Measurements from ENCODE around the gene ZNHIT3. TPM values are rescaled to one million over a fixed set of nuclear protein-coding genes. Genes with fewer than 3 reads are reported as not detected.

ZNHIT3 gene
- polyA plus RNA-seq, 3 donors: 60.9 to 73.1 (median 70.2) TPM

GRCh38 chr17:36533935-36534839 is 47.7 kb downstream of the ZNHIT3 start:
- peak in 10 of 11 donors; percentile 17 to 51 (median 38) for DNase-seq (ENCODE audit: extremely low read depth in 1 of 11, low read depth in 9 of 11, low spot score in 4 of 11)

GRCh38 chr17:36534840-36535668 is 48.6 kb downstream of the ZNHIT3 start, which contains the start of the genes MYO19 and PIGW:
TSS of gene MYO19 (minus strand) at chr17:36534868. CDS start at chr17:36532538, 2,330 bp downstream.
TSS of gene PIGW (plus strand) at chr17:36534987. CDS start at chr17:36537102, 2,115 bp downstream.
- peak in 10 of 11 donors; percentile 72 to 86 (median 80) for DNase-seq (ENCODE audit: extremely low read depth in 1 of 11, low read depth in 9 of 11, low spot score in 4 of 11)

- DNase-seq (ENCODE audit: extremely low read depth in 1 of 11, low read depth in 9 of 11, low spot score in 4 of 11): no peak
Measured at GRCh38 chr17:36535669-36536081, 49.2 kb downstream of the ZNHIT3 start.

- DNase-seq (ENCODE audit: extremely low read depth in 1 of 11, low read depth in 9 of 11, low spot score in 4 of 11): no peak
Measured at GRCh38 chr17:36540696-36541095, 54.2 kb downstream of the ZNHIT3 start.

- no peak for DNase-seq (ENCODE audit: extremely low read depth in 1 of 11, low read depth in 9 of 11, low spot score in 4 of 11)
Measured at GRCh38 chr17:36542755-36543154, 56.3 kb downstream of the ZNHIT3 start.

- DNase-seq (ENCODE audit: extremely low read depth in 1 of 11, low read depth in 9 of 11, low spot score in 4 of 11): peak in 7 of 11 donors; percentile 27 to 34 (median 31)
Measured at GRCh38 chr17:36544044-36544306, 57.5 kb downstream of the ZNHIT3 start.

GRCh38 chr17:36544307-36545076 is 58.0 kb downstream of the ZNHIT3 start, which contains the start of gene GGNBP2:
TSS of gene GGNBP2 (plus strand) at chr17:36544919. CDS start at chr17:36545725, 806 bp downstream.
- DNase-seq (ENCODE audit: extremely low read depth in 1 of 11, low read depth in 9 of 11, low spot score in 4 of 11): peak in 10 of 11 donors; percentile 78 to 93 (median 90)

GRCh38 chr17:36545077-36545464 is 58.6 kb downstream of the ZNHIT3 start:
- no peak for DNase-seq (ENCODE audit: extremely low read depth in 1 of 11, low read depth in 9 of 11, low spot score in 4 of 11)

Other genes with a start within 250 kb of the ZNHIT3 start
- gene TBC1D3I, start 222.1 kb upstream of the ZNHIT3 start, polyA plus RNA-seq (ENCODE audit: insufficient read length in 3 of 3): 1 to 10 TPM in 1 of 3 donors, under 1 TPM in 1, not detected in 1; 0.92 to 3.3 TPM
- gene TBC1D3G, start 162.8 kb upstream of the ZNHIT3 start, polyA plus RNA-seq (ENCODE audit: insufficient read length in 3 of 3): not detected
- gene TBC1D3H, start 98.2 kb upstream of the ZNHIT3 start, polyA plus RNA-seq (ENCODE audit: insufficient read length in 3 of 3): 1 to 10 TPM in 1 of 3 donors, not detected in 2; 3.3 TPM
- gene MYO19, start 48.2 kb downstream of the ZNHIT3 start, polyA plus RNA-seq (ENCODE audit: insufficient read length in 3 of 3): 10 to 100 TPM; 42.1 to 62.8 (median 45.5) TPM
- gene PIGW, start 48.3 kb downstream of the ZNHIT3 start, polyA plus RNA-seq (ENCODE audit: insufficient read length in 3 of 3): 10 to 100 TPM; 10.3 to 17.0 (median 11.2) TPM
- 10 to 100 TPM; 76.7 to 95.9 (median 91.3) TPM for gene GGNBP2, start 58.2 kb downstream of the ZNHIT3 start, polyA plus RNA-seq (ENCODE audit: insufficient read length in 3 of 3)
- gene DHRS11, start 105.2 kb downstream of the ZNHIT3 start, polyA plus RNA-seq (ENCODE audit: insufficient read length in 3 of 3): 10 to 100 TPM; 23.5 to 27.5 (median 25.9) TPM
- 1 to 10 TPM; 3.7 to 5.6 (median 4.3) TPM for gene MRM1, start 114.9 kb downstream of the ZNHIT3 start, polyA plus RNA-seq (ENCODE audit: insufficient read length in 3 of 3)

Data from renal cortex interstitium (tissue), 11 donors.